Stimulated activated CD8-positive, alpha-beta memory T cell treated with anti-CD3 and anti-CD28 coated beads, Interleukin-15, amount 100 ng/mL, for 48 hours (primary cell): ENCODE data around the gene IKZF3.
"Not testable (repeated sequence)": the region's sequence is repeated elsewhere in the genome, so short reads cannot be mapped to it uniquely, and the experiment has no call there.

Experiments used
- DNase-seq, 2 donors: peaks; one replicate each; pipeline ENCODE4 v3.0.0-alpha.2; 2020; ENCODE audit warnings: low read depth in 2 of 2

Gene IKZF3

DNA sequence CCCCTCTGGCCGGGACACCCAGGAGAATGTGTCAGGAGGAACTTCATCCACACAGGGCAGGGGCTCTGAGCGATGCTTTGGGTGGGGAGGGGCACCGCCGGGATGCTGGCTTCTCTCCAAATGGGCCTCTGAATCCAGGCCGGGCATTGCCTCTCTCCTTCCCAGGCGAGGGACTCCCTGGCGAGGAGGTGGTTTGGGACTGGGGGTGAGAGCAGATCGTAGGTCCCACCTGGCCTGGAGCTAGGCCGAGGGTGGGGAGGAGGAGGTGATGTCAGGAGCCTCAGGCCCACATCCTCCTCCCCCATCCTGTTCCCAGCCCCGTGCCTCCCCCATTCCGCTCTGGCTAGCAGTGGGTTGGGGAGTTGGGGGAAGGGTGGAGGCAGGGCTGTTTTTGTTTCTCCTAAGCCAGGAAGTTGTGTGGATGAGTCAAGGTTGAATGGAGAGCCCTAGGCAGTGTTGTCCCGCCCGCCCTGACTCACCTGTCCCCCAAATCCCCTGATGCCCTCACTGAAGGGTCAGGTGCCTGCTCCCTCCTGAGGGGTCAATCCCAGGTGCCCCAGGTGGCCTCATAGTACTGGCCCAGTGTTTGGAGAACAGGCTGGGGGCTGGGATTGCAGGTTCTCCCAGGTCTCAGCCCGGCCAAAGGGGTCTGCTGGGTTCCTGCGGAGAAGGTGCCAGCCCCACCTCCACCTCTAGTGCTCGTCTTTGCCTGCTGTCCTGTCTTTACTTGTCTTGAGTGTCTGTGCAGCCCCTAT, 123.6 kb downstream of the IKZF3 start:
- no peak for DNase-seq

DNA sequence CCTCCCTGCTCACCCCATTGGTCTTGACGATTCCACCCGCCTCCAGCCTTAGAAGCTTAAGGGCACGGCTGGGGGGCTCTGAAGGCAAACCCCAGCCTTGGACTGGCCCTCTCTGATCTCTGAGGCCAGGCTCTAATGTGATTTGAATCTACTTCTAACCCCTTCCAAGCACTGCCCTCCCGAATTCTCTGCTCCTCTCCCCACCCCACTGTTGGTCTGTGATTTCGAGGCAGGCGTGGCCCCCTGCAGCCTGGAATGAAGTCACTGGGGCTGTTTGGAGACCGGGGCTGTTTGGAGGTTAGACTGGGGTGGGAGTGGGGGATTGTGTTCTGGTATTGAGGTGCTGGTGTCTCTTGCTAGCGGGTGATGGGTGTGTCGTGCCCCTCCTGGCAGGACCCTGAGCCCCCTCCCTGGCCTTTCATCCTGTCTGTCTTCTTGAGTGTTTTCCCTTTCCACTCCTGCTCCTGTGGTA, 124.2 kb downstream of the IKZF3 start:
- no peak for DNase-seq

DNA sequence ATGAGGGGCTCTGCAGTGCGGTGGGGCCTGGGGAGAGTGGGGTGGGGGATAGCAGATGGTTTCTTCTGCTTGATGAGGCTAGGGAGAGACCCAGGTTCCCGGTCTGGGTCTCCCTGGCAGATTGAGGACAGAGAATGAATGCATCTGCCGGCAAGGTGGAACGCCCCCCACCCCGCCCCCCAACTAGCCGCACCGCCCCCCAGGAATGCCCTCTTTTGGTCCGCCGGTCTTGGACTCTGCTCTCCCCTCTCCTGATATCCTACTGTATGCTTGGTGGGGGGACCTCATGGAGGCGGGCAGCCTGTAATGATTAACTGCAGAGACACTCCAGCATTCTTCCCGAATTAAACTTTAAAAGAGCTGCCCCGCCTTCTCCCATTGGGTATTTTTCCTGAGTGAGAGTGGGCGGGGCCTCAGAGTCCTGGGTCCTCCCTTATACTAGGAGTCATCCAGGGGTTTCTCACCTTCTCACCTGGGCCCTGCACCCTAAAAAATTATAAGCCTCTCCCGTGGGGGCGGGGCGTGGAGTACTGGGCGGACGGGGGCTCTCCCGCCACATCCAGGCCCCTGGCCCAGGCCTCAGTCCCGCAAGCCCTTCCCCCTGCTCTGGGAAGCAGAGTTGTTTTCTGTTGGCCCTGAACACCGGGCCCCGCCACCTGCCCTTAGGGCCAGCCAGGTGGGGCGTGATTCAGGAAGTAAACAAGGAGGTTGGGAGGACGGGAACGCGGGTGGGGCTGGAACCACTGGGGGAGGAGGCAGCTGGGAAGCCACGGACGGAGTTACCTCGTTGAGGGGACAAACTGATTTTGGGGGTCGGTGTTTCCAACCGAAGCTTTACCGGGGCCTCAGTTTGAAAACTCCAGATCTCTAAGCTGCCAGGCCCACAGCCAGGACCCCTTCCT, 124.9 kb downstream of the IKZF3 start:
- DNase-seq, result no peak

DNA sequence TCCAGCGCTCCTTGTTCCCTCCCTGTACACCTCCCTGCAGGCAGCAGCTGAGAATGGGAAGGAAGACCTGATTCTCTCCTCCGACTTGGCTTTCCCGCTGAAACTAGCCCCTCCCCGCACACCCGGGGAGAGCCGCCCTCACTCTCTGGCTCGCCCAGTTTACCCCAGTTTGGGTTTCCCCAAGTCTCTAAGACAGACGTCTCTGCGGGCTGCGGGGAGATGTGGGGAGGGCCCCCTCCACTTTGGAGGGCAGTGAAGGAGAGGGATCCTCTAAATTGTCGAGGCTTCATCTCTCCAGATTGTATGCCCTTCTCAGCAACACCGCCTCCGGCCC, 125.6 kb downstream of the IKZF3 start:
- peak; percentile 34 to 51 for DNase-seq

DNA sequence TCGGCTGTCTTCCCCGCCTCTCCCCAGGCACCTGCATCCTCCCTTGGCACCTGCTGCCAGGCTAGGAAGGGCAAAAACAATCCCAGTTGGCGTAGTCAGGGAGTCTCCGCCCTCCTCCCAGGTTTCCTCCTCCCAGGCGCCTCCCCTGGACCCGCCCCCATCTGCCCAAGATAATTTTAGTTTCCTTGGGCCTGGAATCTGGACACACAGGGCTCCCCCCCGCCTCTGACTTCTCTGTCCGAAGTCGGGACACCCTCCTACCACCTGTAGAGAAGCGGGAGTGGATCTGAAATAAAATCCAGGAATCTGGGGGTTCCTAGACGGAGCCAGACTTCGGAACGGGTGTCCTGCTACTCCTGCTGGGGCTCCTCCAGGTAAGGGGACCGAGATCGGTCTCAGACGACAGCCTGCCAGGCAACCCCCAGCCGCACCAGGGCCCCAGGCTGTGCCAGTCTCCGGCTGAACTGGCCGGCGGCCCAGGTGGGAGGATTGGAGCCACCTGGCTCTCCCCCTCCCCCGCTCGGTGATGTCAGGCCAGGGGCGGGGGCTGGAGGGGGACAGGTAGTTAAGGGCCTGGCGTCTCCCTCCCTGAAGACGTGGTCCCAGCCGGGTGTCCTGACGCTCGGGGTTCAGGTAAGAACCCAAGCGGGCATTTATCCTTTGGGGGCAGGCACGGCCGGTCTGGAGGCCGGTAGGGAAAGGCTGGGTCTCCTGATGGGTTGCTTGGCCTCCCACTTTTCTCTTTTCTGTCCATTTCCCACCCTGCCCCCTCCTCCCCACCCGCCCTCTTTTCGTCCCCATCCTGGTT, 126.1 kb downstream of the IKZF3 start, which contains the start of gene GRB7:
Gene GRB7, plus strand, starts transcription at position 179 of the 808 bp plus-strand sequence. CDS start 4,364 bp downstream, outside the sequence.
- DNase-seq, result no peak

DNA sequence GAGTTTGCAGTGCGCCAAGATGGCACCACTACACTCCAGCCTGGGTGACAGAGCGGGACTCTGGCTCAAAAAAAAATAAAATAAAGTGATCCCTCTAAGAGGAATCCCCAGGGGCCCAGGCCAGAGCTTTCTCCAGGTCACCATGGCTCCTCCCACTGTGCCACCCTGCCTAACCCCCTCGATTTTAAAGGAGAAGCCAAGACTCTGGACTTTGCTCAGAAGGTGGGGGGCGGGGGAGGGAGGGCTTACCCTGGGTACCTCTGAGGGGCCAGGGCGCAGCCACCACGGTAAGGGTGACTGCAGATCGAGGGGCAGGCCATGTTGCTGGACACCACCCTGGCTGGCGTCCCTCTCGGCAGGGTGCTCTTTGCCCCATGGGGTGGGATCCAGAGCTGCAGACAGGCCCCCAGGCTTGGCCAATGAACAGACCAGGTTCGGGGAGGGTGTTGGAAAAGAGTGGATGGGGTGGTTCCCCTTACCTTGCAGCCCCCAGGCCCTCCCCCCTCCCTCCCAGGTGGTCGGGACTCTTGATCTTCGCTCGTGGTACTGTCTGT, 126.8 kb downstream of the IKZF3 start:
- DNase-seq, result no peak

DNA sequence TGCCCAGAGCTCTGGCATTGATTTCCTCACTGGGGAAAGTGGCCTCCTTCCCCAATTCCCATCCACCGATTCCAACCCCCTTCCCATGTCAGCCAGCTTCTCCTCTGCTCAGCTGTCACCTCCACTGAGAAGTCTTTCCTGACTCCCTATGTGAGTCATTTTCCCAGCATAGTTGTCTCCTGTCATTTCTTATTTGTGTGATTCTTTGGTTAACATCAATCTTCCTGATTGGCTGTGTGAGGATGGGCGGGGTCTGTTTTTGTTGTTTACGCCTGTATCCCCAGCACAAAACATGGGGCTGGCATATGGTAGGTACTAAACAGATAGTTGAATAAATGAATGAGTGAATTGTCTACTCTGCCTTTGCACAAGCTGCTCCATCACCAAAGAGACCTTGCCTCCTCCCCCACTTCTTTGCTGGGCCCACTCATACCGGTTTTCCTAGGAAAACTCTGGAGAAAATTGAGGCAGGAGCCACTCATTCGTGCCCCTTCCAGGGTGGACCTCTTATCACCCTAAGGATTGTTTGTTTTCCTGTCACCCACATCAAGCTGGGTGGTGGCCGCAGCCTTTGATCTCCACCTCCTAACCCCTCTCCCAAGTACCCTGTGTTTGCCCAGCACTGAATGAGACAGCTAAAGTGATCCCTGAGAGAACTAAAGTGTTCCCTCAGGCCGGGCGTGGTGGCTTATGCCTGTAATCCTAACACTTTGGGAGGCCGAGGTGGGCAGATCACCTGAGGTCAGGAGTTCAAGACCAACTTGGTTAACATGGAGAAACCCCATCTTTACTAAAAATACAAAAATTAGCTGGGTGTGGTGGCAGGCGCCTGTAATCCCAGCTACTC, 127.6 kb downstream of the IKZF3 start:
- no peak for DNase-seq

DNA sequence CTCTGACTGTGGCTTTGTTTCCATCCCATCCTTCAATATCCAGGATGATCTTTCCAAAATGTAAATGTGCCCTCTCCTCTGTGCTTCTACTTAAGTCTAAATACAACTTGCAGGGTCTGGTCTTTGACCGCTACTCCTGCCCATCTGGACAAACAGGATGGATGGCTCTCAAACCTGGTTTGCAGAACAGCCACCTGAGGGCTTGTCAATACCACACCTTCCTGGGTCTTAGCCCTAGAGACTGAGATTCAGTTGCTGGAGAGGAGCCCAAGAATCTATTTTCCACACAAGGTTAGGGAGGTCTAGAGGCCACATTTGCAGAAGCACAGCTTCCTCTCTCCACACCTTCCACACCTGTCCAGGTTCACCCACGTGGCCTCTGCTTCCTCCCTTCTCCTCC, 128.2 kb downstream of the IKZF3 start:
- DNase-seq, result no peak

DNA sequence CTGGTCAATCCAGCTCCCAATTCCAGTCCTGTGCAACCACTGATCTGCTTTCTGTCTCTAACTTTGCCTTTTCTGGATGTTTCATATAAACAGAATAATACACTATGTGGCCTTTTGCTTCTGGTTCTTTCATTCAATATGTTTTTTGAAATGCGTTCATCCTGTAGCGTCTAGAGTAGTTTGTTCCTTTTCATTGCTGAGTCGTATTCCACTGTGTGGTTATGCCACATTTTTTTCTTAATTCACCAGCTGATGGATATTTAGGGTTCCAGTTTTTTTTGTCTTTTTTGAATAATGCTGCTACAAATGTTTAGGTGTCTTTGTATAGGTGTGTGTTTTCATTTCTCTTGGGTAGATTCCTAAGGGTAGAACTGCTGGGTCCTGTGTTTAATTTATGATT, 131.5 kb downstream of the IKZF3 start:
- DNase-seq, result no peak

DNA sequence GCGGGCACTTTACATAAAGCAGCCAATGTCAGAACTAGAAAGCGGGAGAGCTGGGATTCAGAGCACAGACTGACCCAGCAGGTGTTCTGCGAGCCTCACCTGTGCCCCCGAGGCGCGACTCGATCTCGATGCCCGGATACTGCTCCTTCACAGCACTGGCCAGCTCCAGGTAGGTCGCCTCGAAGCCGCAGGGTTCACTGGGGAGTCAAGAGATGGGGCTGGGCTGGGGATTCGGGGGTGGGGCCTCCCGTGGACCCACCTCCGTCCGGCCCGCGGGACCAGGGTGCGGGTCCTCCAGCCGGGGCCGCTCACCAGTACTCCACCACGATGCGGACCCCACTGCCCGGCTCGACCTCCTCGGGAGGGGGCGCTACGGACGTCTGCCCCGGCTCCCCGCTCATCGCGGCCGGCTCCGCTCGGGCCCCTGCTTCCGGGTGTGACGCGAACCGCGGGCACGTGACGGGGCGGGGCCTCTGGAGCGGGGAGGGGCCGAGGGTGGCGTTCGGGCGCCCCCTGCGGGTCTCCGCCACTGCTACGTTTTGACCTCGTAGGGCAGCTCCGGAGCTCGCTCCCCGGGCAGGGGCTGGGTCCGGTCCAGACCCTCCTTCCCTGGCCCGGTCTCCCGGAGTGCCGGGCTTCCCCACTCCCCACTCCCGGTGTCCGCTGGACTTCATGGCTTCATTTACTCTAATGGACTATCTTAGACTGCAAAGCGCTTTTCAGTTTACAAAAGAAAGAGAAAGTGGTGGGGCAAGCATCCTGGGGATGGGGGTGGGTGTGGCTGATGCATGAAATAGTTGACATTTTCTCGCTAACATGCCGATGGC, 133.8 kb downstream of the IKZF3 start, which contains the start of gene MIEN1:
Gene MIEN1, minus strand, starts transcription at position 438 of the 827 bp plus-strand sequence. Its CDS starts 37 bp downstream, at position 401.
- peak; percentile 83 to 84 for DNase-seq

DNA sequence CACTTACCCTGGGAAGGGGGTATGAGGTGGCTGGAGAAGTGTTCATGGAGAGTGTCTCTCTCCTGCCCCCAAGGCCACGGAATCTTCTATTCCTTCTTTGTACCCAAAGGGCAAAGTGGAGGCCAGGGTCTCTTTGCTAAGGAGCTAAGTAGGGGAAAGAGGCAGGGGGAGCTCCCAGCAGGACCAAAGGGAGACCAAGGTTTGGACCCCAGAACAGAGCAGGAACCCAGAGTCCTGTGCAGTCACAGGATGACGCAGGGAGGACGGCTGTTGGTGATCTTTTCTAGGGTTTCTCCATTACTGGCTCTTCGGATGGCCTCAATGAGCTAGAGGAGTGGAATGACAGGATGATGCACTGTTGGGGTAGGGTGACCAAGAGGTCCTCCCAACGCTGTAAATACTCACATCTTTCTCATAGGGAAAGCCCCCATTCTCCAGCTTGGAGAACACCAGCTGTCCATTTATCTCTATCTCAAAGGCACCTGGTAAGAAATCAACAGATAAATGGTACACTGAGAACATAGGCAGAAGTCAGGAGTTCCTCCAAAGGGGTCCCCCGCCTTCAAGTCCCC, 134.7 kb downstream of the IKZF3 start:
- DNase-seq, result no peak

DNA sequence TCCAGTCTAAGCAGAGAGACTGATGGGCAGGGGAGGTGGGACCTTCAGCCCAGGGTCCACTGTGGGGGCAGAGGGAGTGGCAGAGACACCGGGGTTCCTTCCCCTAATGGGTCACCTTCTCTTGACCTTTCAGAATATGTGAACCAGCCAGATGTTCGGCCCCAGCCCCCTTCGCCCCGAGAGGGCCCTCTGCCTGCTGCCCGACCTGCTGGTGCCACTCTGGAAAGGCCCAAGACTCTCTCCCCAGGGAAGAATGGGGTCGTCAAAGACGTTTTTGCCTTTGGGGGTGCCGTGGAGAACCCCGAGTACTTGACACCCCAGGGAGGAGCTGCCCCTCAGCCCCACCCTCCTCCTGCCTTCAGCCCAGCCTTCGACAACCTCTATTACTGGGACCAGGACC, 136.6 kb downstream of the IKZF3 start:
- DNase-seq, result no peak

DNA sequence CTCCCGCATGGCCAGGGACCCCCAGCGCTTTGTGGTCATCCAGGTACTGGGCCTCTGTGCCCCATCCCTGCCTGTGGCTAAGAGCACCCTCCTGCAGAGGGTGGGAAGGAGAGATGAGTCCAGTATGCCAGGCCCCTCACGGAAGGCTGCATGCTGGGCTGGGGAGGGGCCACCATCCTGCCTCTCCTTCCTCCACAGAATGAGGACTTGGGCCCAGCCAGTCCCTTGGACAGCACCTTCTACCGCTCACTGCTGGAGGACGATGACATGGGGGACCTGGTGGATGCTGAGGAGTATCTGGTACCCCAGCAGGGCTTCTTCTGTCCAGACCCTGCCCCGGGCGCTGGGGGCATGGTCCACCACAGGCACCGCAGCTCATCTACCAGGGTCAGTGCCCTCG, 137.5 kb downstream of the IKZF3 start:
- DNase-seq, result no peak

DNA sequence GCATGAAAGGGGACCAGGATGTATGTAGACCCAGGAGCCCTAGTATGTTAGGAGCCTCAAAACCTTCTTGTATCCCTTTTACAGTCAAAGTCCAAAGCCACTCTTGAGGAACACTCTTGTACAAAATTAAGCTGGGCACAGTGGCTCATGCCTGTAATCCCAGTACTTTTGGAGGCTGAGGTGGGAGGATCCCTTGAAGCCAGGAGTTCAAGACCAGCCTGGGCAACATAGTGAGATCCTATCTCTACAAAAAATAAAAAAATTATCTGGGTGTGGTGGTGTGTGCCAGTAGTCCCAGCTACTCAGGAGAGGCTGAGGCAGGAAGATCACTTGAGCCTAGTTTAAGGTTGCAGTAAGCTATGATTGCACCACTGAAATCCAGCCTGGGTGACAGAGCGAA, 138.2 kb downstream of the IKZF3 start:
- DNase-seq, result not testable (repeated sequence)

DNA sequence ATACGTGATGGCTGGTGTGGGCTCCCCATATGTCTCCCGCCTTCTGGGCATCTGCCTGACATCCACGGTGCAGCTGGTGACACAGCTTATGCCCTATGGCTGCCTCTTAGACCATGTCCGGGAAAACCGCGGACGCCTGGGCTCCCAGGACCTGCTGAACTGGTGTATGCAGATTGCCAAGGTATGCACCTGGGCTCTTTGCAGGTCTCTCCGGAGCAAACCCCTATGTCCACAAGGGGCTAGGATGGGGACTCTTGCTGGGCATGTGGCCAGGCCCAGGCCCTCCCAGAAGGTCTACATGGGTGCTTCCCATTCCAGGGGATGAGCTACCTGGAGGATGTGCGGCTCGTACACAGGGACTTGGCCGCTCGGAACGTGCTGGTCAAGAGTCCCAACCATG, 139.4 kb downstream of the IKZF3 start:
- no peak for DNase-seq

DNA sequence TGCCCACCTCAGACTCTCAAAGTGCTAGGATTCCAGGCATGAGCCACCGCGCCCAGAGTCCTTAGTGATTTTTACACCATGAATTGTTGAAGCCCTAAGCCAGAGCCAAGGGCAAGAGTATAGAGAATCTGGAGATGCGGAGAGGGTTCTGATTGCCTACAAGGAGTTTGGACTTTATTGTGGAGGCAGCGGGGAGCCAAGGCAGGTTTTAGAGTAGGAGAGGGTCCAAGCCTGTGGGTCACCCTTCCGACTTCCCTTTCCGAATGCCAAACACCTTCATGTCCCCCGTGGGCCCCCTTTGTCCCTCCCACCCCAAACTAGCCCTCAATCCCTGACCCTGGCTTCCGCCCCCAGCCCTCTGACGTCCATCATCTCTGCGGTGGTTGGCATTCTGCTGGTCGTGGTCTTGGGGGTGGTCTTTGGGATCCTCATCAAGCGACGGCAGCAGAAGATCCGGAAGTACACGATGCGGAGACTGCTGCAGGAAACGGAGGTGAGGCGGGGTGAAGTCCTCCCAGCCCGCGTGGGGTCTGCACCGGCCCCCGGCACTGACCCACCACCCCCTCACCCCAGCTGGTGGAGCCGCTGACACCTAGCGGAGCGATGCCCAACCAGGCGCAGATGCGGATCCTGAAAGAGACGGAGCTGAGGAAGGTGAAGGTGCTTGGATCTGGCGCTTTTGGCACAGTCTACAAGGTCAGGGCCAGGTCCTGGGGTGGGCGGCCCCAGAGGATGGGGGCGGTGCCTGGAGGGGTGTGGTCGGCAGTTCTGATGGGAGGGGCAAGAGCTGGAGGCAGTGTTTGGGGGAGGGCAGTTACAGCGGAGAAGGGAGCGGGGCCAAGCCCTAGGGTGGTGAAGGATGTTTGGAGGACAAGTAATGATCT, 140.9 kb downstream of the IKZF3 start:
- DNase-seq, result peak in 1 of 2 donors; percentile 13

DNA sequence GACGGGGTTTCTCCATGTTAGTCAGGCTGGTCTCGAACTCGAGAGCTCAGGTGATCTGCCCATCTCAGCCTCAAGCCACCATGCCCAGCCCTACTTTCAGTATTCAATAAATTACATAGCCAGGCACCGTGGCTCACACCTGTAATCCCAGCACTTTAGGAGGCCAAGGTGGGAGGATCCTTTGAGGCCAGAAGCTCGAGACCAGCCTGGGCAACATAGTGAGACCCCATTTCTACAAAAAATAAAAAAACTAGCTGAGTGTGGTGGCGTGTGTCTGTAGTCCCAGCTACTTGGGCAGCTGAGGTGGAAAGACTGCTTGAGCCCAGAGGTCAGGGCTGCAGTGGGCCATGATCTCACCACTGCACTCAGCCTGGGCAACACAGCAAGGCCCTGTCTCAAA, 142.0 kb downstream of the IKZF3 start:
- no peak for DNase-seq
